Fibroblast of lung (primary cell): Measurements from ENCODE around the gene PGGHG.

Source experiments
- CTCF ChIP-seq, 2 donors: IDR thresholded peaks in 1 of 2; conservative IDR thresholded peaks in 1 of 2; 1 replicate in 1 of 2; 2 replicates in 1 of 2; pipeline ENCODE4 v1.5.1; 2011 to 2012; ENCODE audit warnings: low read length in 2 of 2, control low read depth in 1 of 2, inconsistent platforms in 1 of 2, low read depth in 1 of 2, mild to moderate bottlenecking in 1 of 2
- EZH2 ChIP-seq: IDR thresholded peaks from 2 replicates; pipeline ENCODE4 v1.5.1; 2012; ENCODE audit warnings: low read length, control low read depth, mild to moderate bottlenecking; ENCODE audit errors: missing control alignments

- TF ChIP-seq CTCF (conservative IDR thresholded peaks at IDR 0.05 in 1 of 2, IDR thresholded peaks at IDR 0.05 in 1 of 2; ENCODE audit: low read depth in 1 of 2, low read length in 2 of 2) (no peak), EZH2 (no peak)
Observed at GRCh38 chr11:332651-333480, 43.9 kb downstream of the PGGHG start.
